ENCODE results near the gene INO80C. TPM values are rescaled to one million over a fixed set of nuclear protein-coding genes. Genes with fewer than 3 reads are reported as not detected.

The INO80C gene
- polyA plus RNA-seq, 1 donor (not counting 4 experiments of a cell fraction or from before 2014, with no cell fraction given): 54.7 TPM

GRCh38 chr18:35524226-35524625 lies 26.5 kb upstream of the INO80C start:
- Histone ChIP-seq H3K27ac (ENCODE audit: control insufficient read depth, insufficient read depth, low read length) (no peak overlapping the region), H2AFZ (ENCODE audit: control insufficient read depth, low read length) (no peak overlapping the region), H3K27me3 (ENCODE audit: control insufficient read depth, extremely low read depth, insufficient read depth, low read length) (no peaks in the 10 kb centered on the region), H3K4me1 (ENCODE audit: control insufficient read depth, extremely low read depth, insufficient read depth, low read length) (peaks cover 13% of the 10 kb centered on the region), H3K36me3 (ENCODE audit: control insufficient read depth in 2 of 2, extremely low read depth in 1 of 2, insufficient read depth in 2 of 2, low read length in 2 of 2) (no peaks in the 10 kb centered on the region), H4K20me1 (ENCODE audit: control insufficient read depth, extremely low read depth, insufficient read depth, low read length) (no peaks in the 10 kb centered on the region), H3K9me1 (ENCODE audit: control insufficient read depth, extremely low read depth, insufficient read depth, low read length) (no peaks in the 10 kb centered on the region), H3K9me3 (ENCODE audit: control insufficient read depth, low read depth, low read length) (no peaks in the 10 kb centered on the region), H3K4me2 (ENCODE audit: control insufficient read depth, extremely low read depth, insufficient read depth, low read depth, low read length) (no peak overlapping the region), H3K9ac (ENCODE audit: control insufficient read depth, extremely low read depth, insufficient read depth, low read length) (no peak overlapping the region), H3K4me3 (ENCODE audit: control insufficient read depth in 2 of 3, extremely low read depth in 1 of 3, insufficient read depth in 2 of 3, low read depth in 1 of 3, low read length in 3 of 3) (no peak overlapping the region), H3K79me2 (ENCODE audit: control insufficient read depth, insufficient read depth, low read length) (no peaks in the 10 kb centered on the region)
- dilution Hi-C loops (cut with MboI; ENCODE audit: extremely low pct_ligation_motif_present, low sequenced_read_pairs): no loop called here
- DNase-seq (ENCODE audit: low read depth, low spot score) (no peak), FAIRE-seq (no peak)
- TF ChIP-seq EZH2 (IDR thresholded peaks at IDR 0.05; ENCODE audit: low read length) (no peak), CTCF (optimal IDR thresholded peaks at IDR 0.05 in 1 of 3, IDR thresholded peaks at IDR 0.05 in 1 of 3, conservative IDR thresholded peaks at IDR 0.05 in 1 of 3; ENCODE audit: extremely low read depth in 1 of 3, insufficient read depth in 2 of 3, low read length in 3 of 3) (no peak)

GRCh38 chr18:35522130-35522959 lies 24.6 kb upstream of the INO80C start:
- FAIRE-seq (no peak), DNase-seq (ENCODE audit: low read depth, low spot score) (no peak)
- H3K9me3 ChIP-seq (ENCODE audit: control insufficient read depth, low read depth, low read length): no peaks in the 10 kb centered on the region
- no peaks in the 10 kb centered on the region for H3K27me3 ChIP-seq (ENCODE audit: control insufficient read depth, extremely low read depth, insufficient read depth, low read length)
- H3K4me3 ChIP-seq (ENCODE audit: control insufficient read depth in 2 of 3, extremely low read depth in 1 of 3, insufficient read depth in 2 of 3, low read depth in 1 of 3, low read length in 3 of 3): no peak overlapping the region
- H3K36me3 ChIP-seq (ENCODE audit: control insufficient read depth in 2 of 2, extremely low read depth in 1 of 2, insufficient read depth in 2 of 2, low read length in 2 of 2): no peaks in the 10 kb centered on the region
- no peaks in the 10 kb centered on the region for H3K9me1 ChIP-seq (ENCODE audit: control insufficient read depth, extremely low read depth, insufficient read depth, low read length)
- TF ChIP-seq EZH2 (IDR thresholded peaks at IDR 0.05; ENCODE audit: low read length) (no peak), CTCF (optimal IDR thresholded peaks at IDR 0.05 in 1 of 3, IDR thresholded peaks at IDR 0.05 in 1 of 3, conservative IDR thresholded peaks at IDR 0.05 in 1 of 3; ENCODE audit: extremely low read depth in 1 of 3, insufficient read depth in 2 of 3, low read length in 3 of 3) (no peak)
- H4K20me1 ChIP-seq (ENCODE audit: control insufficient read depth, extremely low read depth, insufficient read depth, low read length): no peaks in the 10 kb centered on the region
- no peaks in the 10 kb centered on the region for H3K79me2 ChIP-seq (ENCODE audit: control insufficient read depth, insufficient read depth, low read length)
- no peak overlapping the region for H3K9ac ChIP-seq (ENCODE audit: control insufficient read depth, extremely low read depth, insufficient read depth, low read length)
- H3K4me1 ChIP-seq (ENCODE audit: control insufficient read depth, extremely low read depth, insufficient read depth, low read length): peaks cover 13% of the 10 kb centered on the region
- no peak overlapping the region for H3K4me2 ChIP-seq (ENCODE audit: control insufficient read depth, extremely low read depth, insufficient read depth, low read depth, low read length)
- no peak overlapping the region for H2AFZ ChIP-seq (ENCODE audit: control insufficient read depth, low read length)
- dilution Hi-C loops (cut with MboI; ENCODE audit: extremely low pct_ligation_motif_present, low sequenced_read_pairs): no loop called here
- H3K27ac ChIP-seq (ENCODE audit: control insufficient read depth, insufficient read depth, low read length): no peak overlapping the region
